Activated naive CD8-positive, alpha-beta T cell (primary cell): ENCODE measurements around the gene CDC123.
"Not testable (repeated sequence)": the region's sequence is repeated elsewhere in the genome, so short reads cannot be mapped to it uniquely, and the experiment has no call there.

Experiments used
- H3K27ac Mint-ChIP-seq: one replicate; pipeline ENCODE4 v1.8.0; 2021; ENCODE audit warnings: mixed read lengths
- H3K27me3 Mint-ChIP-seq: one replicate; pipeline ENCODE4 v1.8.0; 2021; ENCODE audit warnings: mixed read lengths
- H3K36me3 Mint-ChIP-seq: one replicate; pipeline ENCODE4 v1.8.0; 2021; ENCODE audit warnings: mixed read lengths
- H3K4me1 Mint-ChIP-seq: one replicate; pipeline ENCODE4 v1.8.0; 2021; ENCODE audit warnings: low read depth, mixed read lengths
- H3K4me3 Mint-ChIP-seq: one replicate; pipeline ENCODE4 v1.8.0; 2021; ENCODE audit warnings: mild to moderate bottlenecking, mixed read lengths
- H3K9me3 Mint-ChIP-seq: one replicate; pipeline ENCODE4 v1.8.0; 2021; ENCODE audit warnings: low read depth, mixed read lengths

Gene CDC123, protein sequence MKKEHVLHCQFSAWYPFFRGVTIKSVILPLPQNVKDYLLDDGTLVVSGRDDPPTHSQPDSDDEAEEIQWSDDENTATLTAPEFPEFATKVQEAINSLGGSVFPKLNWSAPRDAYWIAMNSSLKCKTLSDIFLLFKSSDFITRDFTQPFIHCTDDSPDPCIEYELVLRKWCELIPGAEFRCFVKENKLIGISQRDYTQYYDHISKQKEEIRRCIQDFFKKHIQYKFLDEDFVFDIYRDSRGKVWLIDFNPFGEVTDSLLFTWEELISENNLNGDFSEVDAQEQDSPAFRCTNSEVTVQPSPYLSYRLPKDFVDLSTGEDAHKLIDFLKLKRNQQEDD

DNA sequence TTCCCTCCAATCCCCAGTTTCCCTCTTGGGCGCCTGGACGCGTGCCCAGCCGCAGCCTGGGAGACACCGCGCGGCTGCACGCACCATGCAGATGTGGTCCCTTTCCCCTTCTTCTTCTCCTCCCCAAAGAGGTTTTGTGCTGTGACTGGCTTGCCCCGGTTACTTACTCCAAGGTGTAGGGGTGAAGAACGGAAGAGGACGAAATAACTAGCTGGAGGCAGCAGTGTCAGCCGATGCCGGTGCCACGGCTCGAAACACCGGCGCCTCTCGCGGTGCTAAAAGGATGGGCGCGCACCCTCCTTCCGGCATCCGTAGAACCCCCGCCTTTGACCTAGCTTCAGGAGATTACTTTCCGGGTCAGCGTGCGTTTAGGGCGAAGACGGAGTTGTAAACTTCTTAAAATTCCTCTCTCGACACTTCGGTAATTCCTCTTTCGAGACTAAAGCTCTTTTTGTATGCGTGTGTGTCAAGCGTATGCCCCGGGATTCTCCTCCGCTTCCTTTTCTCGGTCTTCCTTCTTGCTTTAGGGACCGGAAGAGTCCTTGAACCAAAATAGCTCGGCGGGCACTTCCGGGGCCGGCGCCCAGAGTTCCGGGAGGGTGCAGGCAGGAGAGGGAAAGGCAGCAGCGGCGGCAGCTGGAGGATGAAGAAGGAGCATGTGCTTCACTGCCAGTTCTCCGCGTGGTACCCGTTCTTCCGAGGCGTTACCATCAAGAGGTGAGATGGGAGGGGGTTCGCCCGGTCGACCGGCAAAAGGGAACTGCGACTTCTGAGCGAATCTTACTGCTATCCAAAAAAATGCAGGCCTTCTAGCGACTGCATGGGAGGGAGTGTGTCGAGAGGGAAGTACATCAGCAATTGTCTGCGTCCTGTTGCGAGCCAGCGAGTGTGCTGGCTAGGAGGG lies at the start of gene CDC123, which contains the start of gene NUDT5:
TSS of gene CDC123 (plus strand) at position 586 of the 904 bp plus-strand sequence. CDS start at position 644, 58 bp downstream.
TSS of gene NUDT5 (minus strand) at position 289 of the 904 bp plus-strand sequence. CDS start 9,600 bp downstream, outside the sequence.
- Mint-ChIP-seq H3K9me3 (no peaks in the 10 kb centered on the region), H3K27me3 (no peaks in the 10 kb centered on the region), H3K36me3 (peaks cover 14% of the 10 kb centered on the region), H3K27ac (peak within 1 kb of the TSS; percentile 99), H3K4me1 (peaks cover 58% of the 10 kb centered on the region), H3K4me3 (peak within 1 kb of the TSS; percentile 100)

- no peak overlapping the region for H3K27ac Mint-ChIP-seq
- H3K4me1 Mint-ChIP-seq = peaks cover 2% of the 10 kb centered on the region
- H3K36me3 Mint-ChIP-seq = peaks cover 20% of the 10 kb centered on the region
- no peaks in the 10 kb centered on the region for H3K27me3 Mint-ChIP-seq
- H3K9me3 Mint-ChIP-seq = no peaks in the 10 kb centered on the region
- H3K4me3 Mint-ChIP-seq = no peak overlapping the region
These were observed 45.8 kb upstream of the CDC123 start for GRCh38 chr10:12150163-12150562.

DNA sequence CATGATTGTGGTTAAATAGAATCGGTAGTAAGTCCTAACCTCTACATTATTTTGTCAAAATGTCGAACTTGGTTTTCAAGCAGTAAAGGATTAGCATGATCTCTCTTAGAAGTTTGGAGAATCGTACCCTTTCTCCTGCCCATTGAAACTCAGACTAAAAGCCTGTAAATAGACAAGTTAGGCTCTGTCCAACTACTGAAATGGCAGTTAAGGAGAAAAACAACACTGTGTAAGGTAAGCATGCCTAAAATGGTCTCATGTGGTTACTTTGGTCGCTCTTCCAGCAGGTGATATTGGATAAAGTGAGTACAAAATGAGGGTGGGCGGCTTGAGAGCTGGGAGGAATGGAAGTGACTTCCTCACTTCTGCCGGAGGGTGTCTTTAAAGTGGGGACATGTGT lies 41.5 kb upstream of the CDC123 start:
- Mint-ChIP-seq H3K36me3 (peaks cover 14% of the 10 kb centered on the region), H3K4me3 (no peak overlapping the region), H3K4me1 (peaks cover 2% of the 10 kb centered on the region), H3K27me3 (no peaks in the 10 kb centered on the region), H3K9me3 (no peaks in the 10 kb centered on the region), H3K27ac (no peak overlapping the region)

DNA sequence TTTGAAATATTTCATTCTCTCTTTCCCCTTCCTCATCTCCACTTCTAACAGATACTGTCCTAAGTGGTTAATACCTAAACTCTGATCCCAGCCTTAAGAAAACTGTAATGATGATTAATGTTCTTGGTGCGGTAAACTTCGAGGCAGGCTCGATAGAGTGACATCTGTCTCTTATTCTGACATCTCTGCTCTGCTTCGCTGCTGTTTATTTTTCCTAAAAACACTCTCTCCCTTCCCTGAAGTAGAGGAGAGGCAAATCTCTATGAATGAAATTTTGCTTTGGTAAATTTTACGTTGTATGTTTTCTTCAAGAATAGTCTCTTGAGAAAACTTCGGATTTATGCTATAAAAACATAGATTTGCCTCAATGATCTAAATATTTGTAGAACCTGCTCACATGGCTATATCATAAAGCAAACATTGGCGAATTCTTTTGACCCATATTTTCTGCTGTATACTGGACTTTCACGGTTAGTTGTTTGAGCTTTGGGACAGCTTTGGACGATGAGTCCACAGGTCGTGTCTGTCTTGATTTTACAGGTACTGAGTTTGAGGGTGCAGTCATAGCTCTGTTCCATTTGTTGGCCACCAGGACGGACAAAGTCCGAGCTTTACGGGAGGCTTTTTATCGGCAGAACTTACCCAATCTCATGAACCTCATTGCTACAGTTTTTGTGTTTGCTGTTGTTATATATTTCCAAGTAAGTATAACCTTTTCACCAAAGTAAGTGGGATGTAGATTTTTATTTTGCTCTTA lies 39.4 kb upstream of the CDC123 start:
- Mint-ChIP-seq H3K27me3 (no peaks in the 10 kb centered on the region), H3K4me1 (no peaks in the 10 kb centered on the region), H3K27ac (no peak overlapping the region), H3K9me3 (no peaks in the 10 kb centered on the region), H3K4me3 (no peak overlapping the region), H3K36me3 (peaks cover 7% of the 10 kb centered on the region)

DNA sequence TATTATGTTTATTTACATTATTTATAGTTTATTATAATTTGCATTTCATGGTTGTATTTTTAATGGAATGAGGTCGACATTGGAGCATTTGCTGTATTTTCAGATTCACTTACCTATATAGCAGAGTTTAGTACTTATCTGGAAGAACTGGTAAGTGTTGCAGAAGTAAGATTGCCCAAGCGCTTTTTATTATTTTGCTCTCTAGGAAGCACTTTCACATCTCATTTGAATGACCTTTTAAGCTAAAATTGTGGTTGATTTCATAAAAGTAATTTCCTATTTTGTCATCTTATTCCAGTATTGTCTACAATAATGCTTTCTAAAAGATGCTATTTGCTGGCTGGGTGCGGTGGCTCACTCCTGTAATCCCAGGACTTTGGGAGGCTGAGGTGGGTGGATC lies 37.9 kb upstream of the CDC123 start:
- peaks cover 7% of the 10 kb centered on the region for H3K36me3 Mint-ChIP-seq

GRCh38 chr10:12160664-12161063 lies 35.3 kb upstream of the CDC123 start:
- no peak overlapping the region for H3K27ac Mint-ChIP-seq
- peaks cover 2% of the 10 kb centered on the region for H3K36me3 Mint-ChIP-seq

More for the DNA sequence above, 37.9 kb upstream of the CDC123 start:
- Mint-ChIP-seq H3K27ac (no peak overlapping the region), H3K4me3 (no peak overlapping the region), H3K9me3 (no peaks in the 10 kb centered on the region), H3K4me1 (no peaks in the 10 kb centered on the region), H3K27me3 (no peaks in the 10 kb centered on the region)

DNA sequence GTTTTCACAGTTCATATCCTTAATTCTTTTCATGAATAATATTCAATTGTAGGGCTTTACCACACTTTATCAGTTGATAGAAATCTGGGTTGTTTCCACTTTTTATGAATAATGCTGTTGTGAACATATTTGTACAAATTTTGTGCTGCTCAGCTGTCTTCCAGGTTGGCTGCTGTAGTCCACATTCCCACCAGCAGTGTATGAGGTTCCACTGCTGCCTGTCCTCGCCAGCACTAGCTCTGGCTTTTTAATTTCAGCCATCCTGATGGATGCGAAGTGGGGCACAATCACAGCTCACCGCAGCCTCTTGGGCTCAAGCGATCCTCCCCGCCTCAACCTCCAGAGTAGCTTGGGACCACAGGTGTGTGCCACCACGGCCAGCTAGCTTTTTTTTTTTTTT lies 33.1 kb upstream of the CDC123 start:
- no peaks in the 10 kb centered on the region for H3K4me1 Mint-ChIP-seq
- no peaks in the 10 kb centered on the region for H3K27me3 Mint-ChIP-seq
- no peak overlapping the region for H3K4me3 Mint-ChIP-seq
- H3K36me3 Mint-ChIP-seq = peaks cover 2% of the 10 kb centered on the region
- no peaks in the 10 kb centered on the region for H3K9me3 Mint-ChIP-seq
- no peak overlapping the region for H3K27ac Mint-ChIP-seq

More at GRCh38 chr10:12160664-12161063, 35.3 kb upstream of the CDC123 start:
- Mint-ChIP-seq H3K4me3 (no peak overlapping the region), H3K9me3 (no peaks in the 10 kb centered on the region), H3K27me3 (no peaks in the 10 kb centered on the region), H3K4me1 (no peaks in the 10 kb centered on the region)

DNA sequence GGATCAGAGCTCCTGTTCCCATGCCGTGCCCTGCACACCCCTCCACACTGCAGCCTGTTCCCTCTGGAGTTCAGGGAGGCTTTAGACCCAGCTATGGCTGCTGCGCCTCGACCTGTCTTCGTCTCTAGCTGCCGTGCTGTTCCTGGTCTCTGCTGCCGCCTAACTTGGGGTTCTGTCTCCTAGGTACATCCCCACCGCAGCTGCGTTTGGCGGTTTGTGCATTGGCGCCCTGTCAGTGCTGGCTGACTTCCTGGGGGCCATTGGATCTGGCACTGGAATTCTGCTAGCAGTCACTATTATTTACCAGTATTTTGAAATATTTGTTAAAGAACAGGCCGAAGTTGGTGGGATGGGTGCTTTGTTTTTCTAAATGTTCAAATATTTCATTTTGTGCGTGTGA lies 31.9 kb upstream of the CDC123 start:
- Mint-ChIP-seq H3K27ac (no peak overlapping the region), H3K36me3 (peaks cover 4% of the 10 kb centered on the region), H3K27me3 (no peaks in the 10 kb centered on the region)

GRCh38 chr10:12165036-12165435 lies 31.0 kb upstream of the CDC123 start:
- H3K9me3 Mint-ChIP-seq = no peaks in the 10 kb centered on the region
- peak overlapping the region; percentile 59 for H3K27ac Mint-ChIP-seq
- H3K4me1 Mint-ChIP-seq = no peaks in the 10 kb centered on the region
- H3K27me3 Mint-ChIP-seq = no peaks in the 10 kb centered on the region
- H3K4me3 Mint-ChIP-seq = no peak overlapping the region
- peaks cover 7% of the 10 kb centered on the region for H3K36me3 Mint-ChIP-seq

More for the DNA sequence above, 31.9 kb upstream of the CDC123 start:
- H3K9me3 Mint-ChIP-seq = no peaks in the 10 kb centered on the region
- H3K4me1 Mint-ChIP-seq = no peaks in the 10 kb centered on the region
- no peak overlapping the region for H3K4me3 Mint-ChIP-seq

- peak overlapping the region; percentile 70 for H3K27ac Mint-ChIP-seq
- H3K27me3 Mint-ChIP-seq = no peaks in the 10 kb centered on the region
- H3K4me3 Mint-ChIP-seq = no peak overlapping the region
- H3K36me3 Mint-ChIP-seq = peaks cover 7% of the 10 kb centered on the region
- H3K9me3 Mint-ChIP-seq = no peaks in the 10 kb centered on the region
- H3K4me1 Mint-ChIP-seq = no peaks in the 10 kb centered on the region
These were observed 29.8 kb upstream of the CDC123 start for GRCh38 chr10:12165999-12166775.

DNA sequence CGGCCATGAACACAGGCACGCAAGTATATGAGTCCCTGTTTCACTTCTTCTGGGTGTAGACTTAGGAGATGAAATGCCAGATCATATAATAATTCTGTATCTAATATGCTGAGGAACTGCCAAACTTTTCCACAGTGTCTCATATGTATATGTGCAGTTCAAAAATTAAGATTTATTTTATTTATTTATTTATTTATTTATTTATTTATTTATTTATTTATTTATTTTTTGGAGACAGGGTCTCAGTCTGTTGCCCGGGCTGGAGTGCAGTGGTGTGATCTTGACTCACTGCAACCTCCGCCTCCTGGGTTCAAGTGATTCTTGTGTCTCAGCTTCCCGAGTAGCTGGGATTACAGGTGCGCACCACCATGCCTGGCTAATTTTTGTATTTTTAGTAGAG lies 24.5 kb upstream of the CDC123 start:
- H3K9me3 Mint-ChIP-seq, H3K27ac Mint-ChIP-seq, H3K4me1 Mint-ChIP-seq, H3K4me3 Mint-ChIP-seq, H3K27me3 Mint-ChIP-seq: not testable (repeated sequence)
- H3K36me3 Mint-ChIP-seq = peaks cover 14% of the 10 kb centered on the region

GRCh38 chr10:12177642-12178041 lies 18.3 kb upstream of the CDC123 start:
- Mint-ChIP-seq H3K4me1 (peaks cover 23% of the 10 kb centered on the region), H3K4me3 (no peak overlapping the region), H3K36me3 (peaks cover 10% of the 10 kb centered on the region), H3K9me3 (no peaks in the 10 kb centered on the region), H3K27me3 (no peaks in the 10 kb centered on the region), H3K27ac (no peak overlapping the region)

- H3K27me3 Mint-ChIP-seq = no peaks in the 10 kb centered on the region
- H3K27ac Mint-ChIP-seq = peak overlapping the region; percentile 68
- H3K4me3 Mint-ChIP-seq = no peak overlapping the region
- H3K4me1 Mint-ChIP-seq = peaks cover 26% of the 10 kb centered on the region
- H3K9me3 Mint-ChIP-seq = no peaks in the 10 kb centered on the region
- peaks cover 11% of the 10 kb centered on the region for H3K36me3 Mint-ChIP-seq
These were observed 16.3 kb upstream of the CDC123 start for GRCh38 chr10:12179606-12180170.
